Activated T-cell treated with anti-CD3 and anti-CD28 coated beads, Interleukin-2, amount 50 U/mL, for 48 hours (primary cell): Measurements from ENCODE around the gene STRN4.
"Not testable (repeated sequence)": the region's sequence is repeated elsewhere in the genome, so short reads cannot be mapped to it uniquely, and the experiment has no call there.

ENCODE experiments used
- DNase-seq, 2 experiments: peaks; one replicate each; pipeline ENCODE4 v3.0.0-alpha.2; 2020

Gene STRN4

DNA sequence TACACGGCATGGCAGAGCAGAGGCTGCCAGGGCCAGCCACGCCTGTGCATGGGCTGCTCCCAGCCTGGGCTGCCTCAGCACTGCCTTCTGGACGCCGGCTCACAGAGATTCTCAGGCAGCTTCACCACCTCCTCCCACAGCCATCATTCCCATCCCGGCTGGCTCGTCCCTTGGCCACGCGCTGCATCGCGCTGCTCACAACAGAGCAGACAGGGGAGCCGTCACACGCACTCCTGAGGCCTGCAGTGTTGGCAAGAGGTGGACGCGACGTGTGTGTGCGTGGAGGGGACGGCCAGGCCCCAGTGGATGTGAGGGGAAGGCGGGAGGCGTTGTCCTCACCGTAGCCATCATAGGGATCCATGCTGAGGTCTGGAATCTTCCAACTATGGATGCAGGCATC, 21.8 kb downstream of the STRN4 start:
- no peak for DNase-seq

DNA sequence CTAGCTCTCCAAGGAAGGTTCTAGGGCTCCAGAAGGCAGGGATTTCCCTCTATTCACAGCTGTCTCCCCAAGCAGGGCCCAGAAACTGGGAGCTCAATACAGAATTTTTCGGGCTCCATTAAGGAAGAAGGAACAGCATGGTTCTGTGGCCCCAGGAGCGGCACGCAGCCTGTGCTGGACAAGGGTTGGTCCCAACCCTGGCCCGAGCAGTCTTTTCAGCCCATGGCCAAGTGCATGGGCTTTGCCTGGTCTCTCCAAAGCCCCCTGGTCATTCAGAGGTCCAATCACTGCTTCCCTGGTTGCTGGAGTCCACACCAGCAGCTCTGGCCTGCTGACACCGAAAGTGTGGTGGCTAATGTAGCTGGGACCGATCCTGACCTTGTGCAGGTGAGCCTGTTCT, 22.8 kb downstream of the STRN4 start:
- no peak for DNase-seq

DNA sequence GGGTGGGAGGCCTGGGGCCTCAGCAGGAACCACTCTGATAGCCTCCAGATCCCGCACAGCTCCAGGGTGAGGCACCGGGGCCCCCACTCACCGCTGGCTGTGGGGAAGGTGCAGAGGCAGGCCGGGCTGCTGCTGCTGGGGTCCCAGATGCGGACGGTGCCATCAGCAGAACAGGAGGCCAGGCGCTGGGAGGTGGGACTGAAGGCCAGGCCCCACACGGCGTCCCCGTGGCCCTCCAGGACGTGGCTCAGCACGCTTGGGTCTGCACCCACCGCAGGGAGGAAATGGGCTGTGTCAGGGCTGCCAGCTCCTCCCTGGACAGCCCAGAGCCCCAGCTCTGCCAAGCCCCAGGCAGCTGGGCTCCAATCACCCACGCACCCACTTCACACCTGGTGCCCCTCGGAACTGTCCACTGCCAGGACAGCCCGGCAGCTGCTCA, 23.2 kb downstream of the STRN4 start:
- no peak for DNase-seq

DNA sequence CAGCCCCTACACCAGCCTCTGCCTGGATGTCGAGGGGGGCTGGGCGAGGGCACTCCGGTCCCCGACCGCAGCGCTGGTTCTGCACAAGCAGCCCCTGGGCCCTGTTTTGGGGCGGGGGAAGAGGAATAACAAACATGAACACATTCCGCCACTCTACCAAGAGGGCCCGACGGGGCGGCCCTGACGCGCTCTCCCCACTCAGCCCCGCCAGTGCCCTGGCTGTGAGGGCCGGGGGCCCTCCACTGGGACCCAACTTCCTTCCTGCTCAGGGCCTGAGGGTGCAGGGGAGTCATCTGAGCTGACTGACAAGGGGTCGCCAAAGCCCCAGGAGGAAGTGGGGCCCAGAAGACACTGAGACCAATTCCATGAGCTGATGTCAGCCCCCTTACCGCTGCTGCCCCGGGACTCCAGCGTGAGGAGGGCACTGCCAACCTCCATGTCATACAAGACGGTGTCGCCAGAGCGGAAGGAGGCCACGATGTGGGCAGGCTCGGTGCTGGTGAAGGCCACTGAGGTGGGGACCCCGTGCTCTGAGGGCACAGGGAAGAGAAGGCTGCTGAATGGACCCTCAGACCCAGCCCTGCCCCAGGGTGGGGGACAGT, 23.7 kb downstream of the STRN4 start:
- no peak for DNase-seq

DNA sequence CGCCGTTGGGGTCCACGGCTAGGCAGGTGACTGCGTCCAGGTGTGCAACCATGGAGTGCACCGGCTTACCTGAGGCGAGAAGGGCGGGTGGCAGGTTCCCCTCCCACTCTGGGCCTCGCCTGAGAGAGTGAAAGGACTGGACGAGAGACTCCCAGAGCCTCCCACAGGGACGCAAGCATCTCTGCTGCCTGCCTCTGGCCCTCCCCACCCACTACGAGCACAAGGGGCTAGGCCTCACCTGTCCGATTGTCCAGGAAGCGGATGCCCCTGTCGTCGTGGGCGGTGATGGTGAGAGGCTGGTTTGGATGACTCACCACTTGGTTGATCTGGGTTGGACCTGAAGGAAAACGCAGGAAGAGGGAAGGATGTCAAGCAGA, 24.3 kb downstream of the STRN4 start:
- no peak for DNase-seq

DNA sequence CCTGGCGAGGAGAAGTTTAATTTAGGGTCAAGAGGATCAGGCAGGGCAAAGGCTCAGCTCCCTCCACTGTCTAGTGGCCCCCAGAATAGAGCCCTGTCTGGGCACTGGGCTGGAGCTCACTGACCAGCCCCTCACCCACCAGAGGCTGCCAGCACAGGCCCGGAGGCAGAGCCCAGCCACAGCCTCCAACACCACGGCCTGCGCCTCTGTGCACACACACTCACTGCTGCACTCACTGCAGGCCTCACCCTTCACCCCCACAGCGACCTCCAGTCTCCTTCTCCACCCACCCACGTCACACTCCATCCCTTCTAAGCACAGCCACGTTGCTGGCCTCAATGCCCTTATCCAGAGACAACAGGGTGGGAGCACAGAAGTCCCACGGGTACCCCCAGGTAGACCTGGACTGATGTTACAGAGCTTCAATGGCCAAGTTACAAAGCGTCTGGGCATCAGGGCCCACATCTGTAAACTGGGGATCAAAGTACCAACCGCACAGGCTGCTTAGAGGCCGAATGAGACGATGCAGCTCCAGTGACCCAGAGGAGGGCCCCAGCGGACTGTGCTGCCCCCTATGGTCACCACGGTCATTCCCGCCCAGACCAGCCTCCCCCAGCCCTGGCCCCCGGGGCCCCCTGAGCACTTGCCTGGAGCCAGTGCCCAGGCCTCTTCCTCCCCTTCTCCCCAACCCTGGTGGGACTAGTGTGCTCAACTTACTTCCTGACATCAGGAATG, 24.8 kb downstream of the STRN4 start:
- no peak for DNase-seq

DNA sequence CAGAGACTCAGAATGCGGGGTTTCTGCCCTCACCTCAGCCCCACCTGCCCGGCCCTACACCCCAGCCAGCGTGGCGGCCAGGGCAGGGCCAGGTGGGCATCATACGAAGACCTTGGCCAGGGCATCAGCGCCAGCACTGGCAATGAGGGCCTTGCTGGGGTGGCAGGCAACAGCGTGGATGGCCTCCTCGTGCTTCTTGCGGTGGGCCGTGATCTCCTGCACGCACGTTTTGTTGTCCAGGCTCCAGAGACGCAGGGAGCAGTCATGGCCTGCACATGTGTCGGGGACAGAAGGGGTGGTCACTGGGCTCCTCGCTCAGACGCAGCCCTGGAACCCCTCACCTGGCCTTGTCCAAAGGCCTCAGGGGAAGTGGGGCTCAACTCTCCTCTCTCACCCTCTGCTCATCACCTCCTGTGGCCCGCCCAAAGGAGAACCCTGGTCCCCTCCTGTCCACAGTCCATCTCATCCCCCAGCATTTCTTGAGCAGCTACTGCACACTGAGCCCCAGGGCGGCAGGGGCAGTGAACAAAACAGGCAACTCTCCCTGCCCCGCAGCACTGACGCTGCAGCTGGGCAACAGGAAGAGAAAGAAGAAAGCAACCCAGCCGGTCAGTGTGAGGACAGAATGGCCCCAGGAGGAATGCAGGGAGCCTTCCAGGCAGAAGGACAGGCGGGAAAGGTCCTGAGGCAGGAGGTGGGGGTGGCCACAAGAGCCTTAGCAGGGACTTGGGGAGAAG, 25.6 kb downstream of the STRN4 start:
- no peak for DNase-seq

DNA sequence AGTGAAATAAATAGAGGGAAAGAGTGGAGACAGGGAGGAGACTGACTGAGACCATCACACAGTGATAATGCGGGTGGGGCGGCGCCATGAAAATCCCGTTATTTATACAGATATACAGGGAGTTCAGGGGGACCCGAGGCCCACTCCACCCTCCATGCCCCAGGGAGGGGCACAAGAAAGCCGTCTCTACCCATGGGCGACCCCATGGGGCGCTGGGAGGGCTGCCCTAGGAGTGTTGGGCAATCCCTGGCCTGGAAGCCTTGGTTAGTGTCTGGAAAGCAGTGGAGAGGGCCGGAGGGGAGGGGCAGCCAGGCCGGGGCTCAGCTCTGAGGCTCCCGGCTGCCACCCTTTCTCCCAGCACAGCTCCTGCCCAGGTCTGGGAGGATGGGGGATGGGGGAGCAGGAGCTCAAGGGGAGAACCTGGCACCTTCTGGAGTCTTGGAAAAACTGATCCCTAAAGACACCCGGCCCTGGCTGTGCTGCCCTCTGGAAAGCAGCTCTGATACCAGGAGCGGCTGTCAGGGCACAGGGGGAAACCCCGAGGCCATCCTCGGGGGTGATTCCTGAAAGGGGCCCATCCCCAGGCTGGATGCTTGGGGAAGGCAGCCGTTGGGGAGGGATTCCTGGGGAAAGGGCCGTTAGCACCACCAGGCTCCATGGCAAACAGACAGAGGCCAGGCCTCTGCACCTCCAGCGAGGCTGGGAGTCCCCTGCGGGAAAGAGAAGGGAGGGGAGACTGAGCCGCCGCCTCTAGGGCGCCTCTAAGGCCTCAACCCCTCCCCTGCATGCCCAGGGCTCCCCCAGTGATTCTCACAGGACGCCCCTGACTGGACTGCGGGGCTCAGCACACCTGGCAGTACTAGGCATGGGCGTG, 26.4 kb downstream of the STRN4 start:
- DNase-seq: no peak

DNA sequence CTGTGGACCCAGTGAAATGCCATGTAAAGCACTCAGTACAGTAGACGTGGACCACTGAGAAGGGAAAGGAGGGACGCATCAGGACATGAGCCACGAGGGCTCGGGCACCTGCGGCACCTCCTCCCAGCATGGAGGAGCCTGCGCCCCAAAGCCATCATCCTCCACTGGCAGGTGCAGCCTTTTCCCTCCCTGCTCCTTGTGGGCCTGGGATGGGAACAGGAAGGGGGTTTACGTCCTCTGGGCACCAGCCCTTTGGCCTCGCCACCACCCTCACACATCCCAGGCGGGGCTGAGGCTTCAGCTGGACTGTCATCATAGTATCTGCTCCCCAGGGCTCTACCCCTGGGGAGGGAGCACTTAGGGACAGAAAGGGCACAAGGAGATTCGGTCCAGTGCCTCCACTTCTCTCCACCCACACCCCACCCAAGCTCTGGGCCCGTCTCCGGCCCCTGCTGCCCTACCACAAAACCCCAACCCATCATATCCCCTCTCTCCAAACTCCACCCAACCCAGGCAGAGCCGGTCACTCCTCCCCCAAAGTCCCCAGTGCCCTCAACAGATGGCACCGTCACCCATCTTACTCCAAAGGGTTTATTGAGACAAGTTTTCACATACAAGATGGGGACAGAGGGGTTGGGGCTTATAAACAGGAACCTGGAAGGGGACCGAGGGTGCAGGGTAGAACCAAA, 27.2 kb downstream of the STRN4 start:
- DNase-seq: no peak

DNA sequence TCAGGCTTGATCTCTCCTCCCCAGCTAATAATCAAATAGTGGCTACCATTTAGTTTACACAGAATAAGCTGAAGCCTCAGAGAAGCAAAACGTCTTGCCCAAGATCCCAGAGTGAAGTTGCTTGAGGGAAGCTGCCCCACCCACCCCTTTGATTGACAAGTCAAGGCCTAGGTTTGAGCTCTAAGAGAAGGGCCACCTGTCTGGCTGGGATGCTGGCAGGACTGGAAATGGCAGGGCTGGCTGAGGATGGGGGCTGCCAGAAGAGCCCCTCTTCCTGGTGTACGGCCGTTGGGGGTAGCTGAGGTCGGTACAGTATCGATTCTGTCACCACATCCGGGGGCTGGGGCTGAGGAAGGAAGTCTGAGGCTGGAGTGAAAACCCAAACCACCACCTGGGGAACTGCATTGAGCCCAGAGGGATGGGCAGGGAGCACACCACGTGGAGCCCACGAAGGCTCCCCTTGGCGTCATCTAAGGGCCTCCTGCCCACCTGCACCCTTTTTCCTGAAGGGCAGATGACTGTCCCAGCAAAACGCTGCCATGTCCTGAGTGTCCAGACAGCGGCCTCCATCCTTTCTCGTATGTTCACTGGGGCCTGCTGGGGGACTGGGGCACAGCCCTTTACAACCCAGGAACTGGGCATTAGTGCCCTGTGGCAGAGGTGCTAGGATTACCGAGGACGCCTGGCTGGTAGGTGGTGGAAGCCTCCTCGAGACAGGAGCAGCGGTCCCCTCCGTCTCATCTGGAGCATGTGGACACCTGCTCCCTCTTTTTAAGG, 27.9 kb downstream of the STRN4 start:
- DNase-seq: peak; percentile 70 to 73

DNA sequence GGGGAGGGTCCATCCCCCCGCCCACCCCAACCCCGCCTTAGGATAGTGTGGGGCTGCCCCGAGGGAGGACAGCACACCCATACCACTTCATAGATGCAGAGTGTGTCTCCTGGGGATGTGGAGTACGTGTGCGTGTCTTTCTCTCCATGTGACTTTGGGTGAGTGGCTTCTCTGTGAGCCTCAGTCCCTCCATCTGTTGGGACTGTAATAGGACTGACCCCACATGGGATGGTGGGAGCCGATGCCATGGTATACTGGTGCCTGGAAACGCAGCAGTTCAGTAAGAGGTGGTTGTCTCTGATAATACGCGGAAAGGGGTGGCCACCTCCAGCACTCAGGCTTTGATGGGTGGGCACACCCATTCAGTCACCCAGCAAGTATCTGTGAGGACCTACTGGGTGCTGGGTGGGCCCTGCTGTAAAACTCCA, 28.5 kb downstream of the STRN4 start:
- DNase-seq: peak in 1 of 2 experiments; percentile 64

DNA sequence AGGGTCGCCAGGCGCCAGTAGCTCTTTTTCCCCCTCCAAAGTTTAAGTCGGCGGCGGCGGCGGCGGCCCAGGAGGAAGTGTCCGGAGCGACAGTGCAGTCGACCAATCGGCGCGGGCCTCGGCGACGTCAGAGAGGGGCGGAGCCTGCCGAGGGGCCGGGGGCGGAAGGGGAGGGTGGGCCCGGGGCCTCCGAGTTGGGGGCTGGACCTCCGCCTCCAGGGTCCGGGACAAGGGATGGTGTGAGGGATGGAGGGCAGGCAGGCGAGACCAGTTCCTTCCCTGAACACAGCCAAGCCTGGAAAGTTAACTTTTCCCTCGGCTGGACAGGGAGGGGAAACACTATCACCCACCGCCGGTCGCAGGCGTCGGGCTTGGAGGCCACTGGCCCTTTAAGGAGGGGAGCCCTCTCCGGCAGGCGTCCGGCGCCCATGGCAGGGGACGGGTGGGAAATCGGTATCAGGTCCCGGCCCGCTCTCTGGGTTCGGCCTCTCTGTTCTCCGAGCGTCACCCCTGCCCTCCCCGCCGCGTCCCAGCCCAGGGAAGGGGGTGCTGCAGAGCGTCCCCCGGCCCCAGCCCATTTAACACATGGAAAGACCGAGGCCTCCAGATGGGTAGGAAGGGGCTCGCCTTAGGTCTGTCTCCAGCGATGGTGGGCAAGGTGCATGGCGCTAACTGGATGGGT, 29.1 kb downstream of the STRN4 start, which contains the start of gene PRKD2:
PRKD2 (minus strand) TSS at position 81 of the 682 bp plus-strand sequence. CDS start 744 bp downstream, outside the sequence.
- DNase-seq: peak; percentile 95 to 96

DNA sequence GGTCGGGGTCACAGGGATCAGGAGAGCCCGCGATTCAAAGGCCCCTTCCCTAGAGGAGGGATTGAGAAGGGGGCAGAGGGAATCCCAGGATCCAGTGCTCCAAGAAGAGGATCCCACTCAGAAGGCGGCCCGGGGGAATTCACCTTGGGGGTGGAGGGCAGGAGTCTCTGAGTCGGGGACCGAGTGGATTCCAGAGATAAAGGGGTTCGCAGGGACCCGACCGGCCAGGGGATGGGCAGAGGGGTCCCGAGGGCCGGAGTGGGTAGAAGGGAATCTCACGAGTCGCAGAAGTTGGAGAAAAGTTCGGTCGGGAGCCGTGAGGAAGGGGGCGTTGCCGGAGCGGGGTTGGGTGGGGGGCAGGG, 29.6 kb downstream of the STRN4 start:
- peak in 1 of 2 experiments; percentile 39 for DNase-seq

DNA sequence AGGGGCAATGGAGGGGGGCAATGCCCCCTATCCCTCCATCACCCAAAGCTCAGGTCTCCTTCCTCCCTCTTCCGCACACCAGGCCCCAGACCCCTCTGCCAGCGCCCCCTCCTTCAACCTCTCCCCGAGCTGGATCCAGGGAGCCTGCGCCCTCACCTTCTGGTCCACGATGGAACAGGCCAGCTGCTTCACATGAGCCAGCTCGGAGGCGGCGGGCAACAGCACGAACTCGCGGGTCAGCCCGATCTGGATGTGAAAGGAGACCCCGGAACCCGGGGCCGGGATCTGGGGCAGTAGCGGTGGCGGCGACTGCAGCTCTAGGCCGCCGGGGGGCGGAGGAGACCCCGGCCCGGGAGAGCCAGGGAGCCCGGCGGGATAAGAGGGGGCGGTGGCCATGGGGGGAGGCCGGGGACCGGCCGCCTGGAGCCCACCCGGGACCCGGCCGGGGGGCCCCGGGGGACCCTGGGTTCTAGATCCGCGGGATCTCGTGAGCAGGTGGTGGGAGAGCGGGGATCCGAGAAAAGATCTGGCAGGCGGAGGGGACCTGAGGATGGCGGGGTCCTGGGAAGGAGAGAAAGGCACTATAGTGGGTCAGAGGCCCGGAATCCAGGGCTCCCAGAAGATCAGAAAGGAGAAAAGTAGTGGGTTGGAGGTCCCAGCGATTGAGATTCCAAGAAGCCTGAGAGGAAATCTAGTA, 30.1 kb downstream of the STRN4 start:
- peak; percentile 40 to 53 for DNase-seq

DNA sequence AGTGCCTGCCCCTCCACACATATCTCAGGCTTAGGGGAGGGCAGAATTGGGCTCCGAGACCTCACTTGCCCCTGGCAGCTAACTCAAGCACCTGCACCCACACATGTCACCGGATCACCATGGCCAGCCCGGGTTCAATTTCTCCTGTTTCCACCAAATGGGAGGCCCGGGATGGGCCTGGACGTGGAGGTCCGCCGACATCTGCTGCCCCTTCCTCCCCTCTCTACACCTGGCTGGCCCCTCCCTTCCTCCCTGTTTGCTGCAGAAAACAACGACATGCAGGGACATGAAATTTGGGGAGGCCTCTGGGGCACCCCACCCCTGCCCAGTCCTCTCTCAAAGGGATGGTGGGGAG, 30.7 kb downstream of the STRN4 start:
- DNase-seq: peak in 1 of 2 experiments; percentile 44

DNA sequence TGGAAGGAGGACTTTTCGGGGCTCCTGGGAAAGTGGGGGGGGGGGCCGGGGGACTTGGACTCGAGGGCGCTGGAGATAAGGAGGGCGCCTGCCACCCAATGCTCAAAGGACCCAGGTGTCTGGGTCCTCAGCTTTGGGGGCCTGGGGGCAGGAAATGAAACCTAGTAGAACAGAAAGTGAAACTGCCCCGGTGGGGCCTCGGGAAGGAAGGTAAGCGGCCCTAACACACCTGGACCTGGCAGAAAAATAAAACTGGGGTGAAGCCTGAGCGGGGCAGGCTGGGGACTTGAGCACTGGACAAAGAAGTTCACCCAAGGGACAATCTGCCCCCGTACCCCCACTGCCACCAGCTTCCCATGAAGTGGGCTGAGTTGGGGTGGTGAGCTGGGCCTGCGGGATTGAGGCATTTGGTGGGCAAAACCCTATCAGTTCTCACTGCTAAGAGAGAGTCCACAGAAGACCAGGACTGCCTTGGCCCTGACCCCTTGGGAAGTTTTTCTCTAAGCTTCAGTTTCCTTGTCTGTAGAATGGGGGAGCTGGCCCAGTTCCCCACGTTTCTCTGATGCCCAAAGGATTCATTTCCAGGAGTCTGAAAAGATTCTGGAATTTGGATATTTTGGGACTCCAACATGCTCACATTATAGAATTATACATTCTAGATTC, 31.7 kb downstream of the STRN4 start:
- peak in 1 of 2 experiments; percentile 69 for DNase-seq

DNA sequence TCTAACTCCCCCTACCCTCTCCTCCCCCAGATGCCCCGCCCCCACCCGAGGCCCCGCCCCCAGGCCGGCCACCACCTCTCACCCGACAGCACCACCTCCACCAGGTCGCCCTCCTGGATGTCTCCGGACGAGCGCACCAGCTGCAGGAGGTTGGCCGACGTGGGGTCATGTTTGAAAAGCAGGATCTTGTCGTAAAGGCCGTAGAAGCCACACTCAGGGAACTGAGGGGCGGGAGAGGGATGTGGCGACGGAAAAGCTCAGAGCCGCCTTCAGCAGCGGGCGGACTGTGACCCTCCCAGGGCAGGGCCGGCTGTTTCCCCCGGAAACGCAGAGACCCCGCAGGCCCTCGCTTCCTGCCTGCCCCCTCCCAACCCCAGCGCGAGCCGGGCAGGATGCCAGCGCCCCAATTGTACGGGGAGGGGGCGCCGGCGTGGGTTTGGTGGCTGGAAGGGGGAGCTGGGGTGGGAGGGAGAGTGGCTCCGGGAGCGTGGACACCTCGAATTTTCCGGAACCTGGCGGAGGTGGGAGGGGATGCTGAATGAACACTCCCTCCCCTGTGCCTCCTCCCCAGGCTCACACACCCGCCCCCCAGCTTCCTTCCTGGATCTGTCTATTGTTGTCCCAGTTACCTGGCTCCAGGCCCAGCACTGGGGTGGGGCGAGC, 32.3 kb downstream of the STRN4 start:
- peak; percentile 73 to 79 for DNase-seq

DNA sequence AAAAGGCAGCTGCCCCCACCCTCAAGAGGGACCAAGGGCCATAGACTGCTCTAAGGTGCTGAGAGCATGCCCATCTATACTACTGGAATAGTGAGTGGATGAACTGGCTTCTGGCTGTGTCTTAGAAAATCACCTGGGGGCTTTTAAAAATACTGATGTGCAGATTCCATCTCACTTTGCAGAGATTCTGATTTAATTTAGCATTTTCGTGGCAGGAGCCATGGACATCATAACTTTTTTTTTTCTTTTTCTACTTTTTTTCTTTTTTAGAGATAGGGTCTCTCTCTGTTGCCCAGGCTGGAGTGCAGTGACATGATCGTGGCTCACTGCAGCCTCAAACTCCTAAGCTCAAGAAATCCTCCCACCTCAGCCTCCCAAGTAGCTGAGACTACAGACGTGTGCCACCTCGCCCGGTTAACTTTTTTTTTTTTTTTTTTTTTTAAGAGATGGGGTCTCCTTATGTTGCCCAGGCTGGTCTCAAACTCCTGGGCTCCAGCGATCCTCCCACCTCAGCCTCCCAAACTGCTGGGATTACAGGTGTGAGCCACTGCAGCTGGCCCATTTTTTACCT, 33.4 kb downstream of the STRN4 start:
- not testable (repeated sequence) for DNase-seq

DNA sequence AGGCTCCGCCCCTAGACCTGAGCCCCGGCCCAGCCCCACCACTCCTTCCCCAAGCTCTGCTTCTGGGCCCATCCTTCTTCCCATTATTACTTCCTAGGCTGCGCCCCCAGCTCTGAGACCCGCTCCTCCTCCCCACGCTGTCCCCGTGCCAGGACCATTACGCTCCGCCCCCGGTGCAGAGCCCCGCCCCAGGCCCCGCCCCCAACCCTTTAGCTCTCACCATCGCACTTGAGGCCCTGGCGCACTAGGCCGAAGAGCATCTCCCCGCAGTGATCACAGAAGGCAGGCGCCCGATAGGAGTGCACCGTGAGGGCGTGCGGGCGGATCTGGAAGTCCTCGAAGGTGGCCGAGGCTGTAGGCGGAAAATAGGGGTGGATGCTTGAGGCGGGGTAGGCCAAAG, 35.6 kb downstream of the STRN4 start:
- DNase-seq: no peak
